ENCODE measurements around the gene CLNS1A.
"Not testable (repeated sequence)": the region's sequence is repeated elsewhere in the genome, so short reads cannot be mapped to it uniquely, and the experiment has no call there.

CLNS1A gene

DNA sequence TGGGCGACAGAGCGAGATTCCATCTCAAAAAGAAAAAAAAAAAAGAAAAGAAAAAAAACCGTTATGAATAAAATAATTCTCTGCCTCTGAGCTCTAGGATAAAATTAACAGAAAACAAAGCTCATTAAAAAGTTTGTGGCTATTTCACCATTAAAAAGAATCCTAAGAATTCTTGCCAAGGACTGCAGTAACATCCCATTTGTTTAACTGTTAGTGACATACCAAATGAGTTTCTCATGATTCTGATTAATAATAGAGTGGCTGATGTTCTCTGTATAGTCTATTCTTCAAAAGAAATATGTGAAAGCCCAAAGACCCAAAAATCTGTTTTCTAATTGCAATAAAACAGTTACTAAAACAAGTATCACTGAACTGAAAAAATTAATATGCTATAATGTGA, 19.7 kb downstream of the CLNS1A start:
- DNase-seq (ENCODE audit: low spot score), result no peak

DNA sequence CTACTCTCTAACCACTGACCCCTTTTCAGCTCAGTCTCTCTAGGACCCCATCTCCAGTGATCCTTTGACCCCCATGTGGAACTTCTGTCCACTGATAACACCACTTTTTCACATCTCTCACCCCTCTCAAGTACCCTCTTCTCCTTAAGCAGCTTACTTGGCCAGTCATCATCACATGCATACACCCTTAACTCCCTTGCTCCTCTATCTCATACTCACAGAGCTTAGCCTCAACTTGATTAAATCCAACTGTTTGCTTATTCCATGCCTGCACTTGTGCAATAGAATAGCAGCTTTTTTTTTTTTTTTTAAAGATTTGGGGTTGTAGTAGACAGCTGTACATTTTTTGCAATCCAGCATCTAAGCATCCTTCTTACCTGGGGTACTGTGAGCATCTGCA, 25.7 kb downstream of the CLNS1A start:
- DNase-seq (ENCODE audit: low spot score), result no peak

DNA sequence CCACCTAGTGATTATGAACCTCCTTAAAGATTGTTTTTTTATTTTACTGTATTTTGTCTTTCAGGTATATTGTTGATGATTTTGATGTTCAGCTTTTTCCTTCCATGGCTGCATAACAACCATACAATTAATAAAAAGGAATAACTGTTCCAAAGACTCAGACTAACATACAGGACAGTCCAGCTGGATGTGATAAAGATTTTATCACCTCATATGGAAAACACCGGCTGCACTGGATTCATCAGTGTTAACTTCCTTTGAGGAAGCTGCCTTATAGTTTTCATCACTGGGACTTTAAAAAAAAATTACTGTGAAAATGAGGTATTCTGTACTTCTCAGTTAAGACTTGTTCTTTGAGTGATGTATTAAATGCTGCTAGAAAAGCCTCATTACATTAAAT, 28.4 kb downstream of the CLNS1A start:
- no peak for DNase-seq (ENCODE audit: low spot score)

DNA sequence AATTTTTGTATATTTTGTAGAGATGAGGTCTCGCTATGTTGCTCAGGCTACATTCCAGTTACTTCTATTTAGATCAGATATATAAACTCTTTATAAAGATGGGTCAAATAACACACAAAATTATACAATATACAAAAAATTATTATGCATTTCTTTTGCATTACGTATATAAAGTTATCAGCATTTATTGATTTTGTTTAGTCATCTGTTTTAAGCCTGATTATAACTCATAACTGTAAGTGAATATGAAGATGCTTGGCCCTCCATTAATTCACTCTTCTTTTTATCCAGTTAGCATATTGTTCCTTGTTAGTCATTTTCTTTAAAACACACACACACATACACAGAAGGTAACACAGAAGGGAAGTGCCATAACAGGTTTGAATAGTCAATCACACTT, 33.3 kb downstream of the CLNS1A start:
- no peak for DNase-seq (ENCODE audit: low spot score)

DNA sequence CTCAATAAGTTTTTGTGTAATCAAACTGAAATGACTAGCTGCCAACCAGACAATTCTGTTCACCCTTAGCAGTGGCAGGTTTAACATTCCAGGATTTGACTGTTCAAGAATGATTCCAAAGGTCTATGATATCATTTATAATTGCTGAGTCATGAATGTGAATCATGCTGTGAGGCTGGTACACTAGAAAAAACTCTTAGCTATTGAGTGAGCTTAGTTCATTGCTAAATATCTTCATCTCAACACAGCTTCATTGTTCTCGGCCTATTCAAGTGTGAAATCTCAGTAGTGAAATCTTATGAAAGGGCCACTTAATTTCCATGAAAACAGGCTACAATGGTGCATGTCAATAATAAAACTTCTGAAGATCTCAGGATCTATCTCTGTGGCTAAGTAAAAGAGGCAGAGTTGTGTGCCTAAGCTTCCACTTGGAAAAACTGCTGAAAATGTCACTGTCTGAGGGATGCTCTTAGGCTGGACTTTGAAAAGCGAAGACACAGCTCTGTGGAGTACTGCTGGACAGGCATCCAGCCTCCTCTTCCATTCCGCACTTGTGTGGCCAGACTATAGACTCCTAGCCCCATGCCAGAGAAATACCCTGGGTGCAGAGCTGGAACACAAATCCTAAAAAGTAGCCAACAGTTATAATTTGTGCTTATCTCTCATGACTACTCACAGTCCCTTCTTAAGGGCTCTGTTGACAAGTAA, 35.1 kb downstream of the CLNS1A start:
- DNase-seq (ENCODE audit: low spot score), result peak; percentile 22

DNA sequence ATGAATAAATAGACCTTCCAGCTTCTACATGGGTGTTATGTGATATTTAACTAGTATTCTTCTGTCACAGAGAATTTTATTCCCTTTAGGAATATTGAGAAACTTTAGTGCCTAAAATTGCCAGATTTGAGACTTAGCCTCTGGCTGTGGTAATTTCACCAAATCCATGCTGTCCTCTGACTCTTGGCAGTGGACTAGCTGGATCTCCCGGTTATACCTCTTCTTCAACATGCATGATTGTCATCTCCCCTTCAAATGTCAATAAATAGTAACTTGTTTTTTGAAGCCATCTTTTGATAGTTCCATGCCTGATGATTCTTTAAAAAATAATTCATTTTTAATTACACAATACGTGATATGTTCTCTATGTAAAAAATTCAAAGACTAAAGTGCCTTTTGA, 39.4 kb downstream of the CLNS1A start:
- DNase-seq (ENCODE audit: low spot score), result no peak

DNA sequence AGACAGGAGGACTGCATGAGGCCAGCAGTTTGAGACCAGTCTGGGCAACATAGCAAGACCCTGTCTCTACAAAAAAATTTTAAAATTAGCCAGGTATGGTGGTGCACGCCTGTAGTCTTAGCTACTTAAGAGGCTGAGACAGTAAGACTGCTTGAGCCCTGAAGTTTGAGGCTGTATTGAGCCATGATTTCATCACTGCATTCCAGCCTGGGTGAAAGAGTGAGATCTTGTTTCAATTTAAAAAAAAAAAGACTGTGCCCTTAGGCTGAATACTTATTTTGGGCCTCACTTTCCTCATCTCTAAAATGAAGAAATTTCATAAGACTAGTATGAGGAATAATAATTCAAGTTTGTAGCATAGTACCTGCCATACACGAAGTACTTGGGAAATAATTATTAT, 41.0 kb downstream of the CLNS1A start:
- no peak for DNase-seq (ENCODE audit: low spot score)

DNA sequence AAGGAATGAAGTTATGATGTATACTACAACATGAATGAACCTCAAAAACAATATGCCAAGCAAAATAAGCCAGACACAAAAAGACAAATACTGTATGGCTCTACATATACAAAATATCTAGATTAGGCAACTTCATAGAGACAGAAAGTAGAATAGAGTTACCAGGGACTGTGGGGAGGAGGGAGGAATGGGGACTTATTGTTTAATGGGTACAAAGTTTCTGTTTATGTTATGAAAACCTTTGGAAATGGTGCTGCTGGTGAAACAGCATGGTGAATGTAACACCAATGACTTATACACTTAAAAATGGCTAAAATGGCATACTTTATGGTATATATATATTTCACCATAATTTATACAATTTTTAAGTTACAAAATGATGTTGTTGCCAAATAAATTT, 43.7 kb downstream of the CLNS1A start:
- no peak for DNase-seq (ENCODE audit: low spot score)

DNA sequence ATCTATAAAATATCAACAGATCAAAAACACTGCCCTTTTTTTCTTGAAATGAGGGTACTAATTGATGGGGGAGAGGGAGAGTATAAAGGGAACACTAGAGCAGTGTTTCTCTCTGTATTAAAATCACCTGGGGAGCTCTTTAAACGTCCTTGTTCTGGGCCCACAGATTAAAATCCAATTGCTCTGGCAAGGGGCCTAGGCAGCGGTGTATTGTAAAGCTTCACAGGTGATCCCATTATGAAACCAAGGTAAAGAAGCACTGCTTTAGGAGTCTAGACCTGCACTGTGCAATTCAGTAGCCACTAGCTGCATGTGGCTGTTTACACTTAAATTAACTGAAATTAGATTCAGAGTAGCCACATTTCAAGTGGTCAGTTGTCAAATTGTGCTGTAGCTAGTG, 44.9 kb downstream of the CLNS1A start:
- DNase-seq (ENCODE audit: low spot score), result no peak

DNA sequence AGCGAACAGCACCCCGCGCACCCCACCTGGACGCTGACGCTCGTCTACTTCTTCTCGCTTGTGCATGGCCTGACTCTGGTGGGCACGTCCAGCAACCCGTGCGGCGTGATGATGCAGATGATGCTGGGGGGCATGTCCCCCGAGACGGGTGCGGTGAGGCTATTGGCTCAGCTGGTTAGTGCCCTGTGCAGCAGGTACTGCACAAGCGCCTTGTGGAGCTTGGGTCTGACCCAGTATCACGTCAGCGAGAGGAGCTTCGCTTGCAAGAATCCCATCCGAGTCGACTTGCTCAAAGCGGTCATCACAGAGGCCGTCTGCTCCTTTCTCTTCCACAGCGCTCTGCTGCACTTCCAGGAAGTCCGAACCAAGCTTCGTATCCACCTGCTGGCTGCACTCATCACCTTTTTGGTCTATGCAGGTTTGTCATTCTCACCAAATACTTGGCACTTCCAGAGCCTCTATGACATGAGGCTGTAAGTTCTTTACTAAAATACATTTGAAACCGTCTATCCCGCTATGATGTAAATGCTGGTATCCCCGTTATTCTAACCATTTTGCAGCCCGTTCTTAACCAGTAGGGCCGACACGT, 47.3 kb downstream of the CLNS1A start:
- DNase-seq (ENCODE audit: low spot score), result no peak

DNA sequence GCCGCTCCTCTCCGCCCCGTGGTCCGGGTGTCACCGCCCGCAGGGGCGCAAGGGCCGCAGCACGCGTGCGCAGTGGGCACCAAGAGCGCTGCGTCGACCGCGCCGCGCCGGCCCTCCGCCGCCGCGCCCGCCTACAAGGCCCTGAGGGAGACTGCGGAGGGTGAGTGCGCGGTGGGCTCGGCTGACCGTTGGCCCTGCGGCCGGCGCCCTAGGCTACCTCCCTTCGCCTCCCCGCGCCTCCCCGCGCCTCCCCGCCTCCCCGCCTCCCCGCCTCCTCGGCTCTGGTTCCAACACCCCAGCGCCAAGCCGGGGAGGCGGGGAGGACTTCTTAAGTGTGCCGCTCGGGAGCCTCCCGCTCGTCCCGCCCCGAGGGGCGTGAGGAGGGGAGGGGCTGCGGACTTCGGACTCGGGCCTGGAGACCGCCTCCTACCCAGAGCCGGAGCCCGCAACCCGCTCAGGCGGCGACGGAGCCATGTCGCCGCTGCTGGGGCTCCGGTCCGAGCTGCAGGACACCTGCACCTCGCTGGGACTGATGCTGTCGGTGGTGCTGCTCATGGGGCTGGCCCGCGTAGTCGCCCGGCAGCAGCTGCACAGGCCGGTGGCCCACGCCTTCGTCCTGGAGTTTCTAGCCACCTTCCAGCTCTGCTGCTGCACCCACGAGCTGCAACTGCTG, 47.9 kb downstream of the CLNS1A start, which contains the start of gene AQP11:
Gene AQP11 (plus strand): TSS at position 433 of the 673 bp plus-strand sequence. CDS start 40 bp downstream, at position 473.
- DNase-seq (ENCODE audit: low spot score), result peak; percentile 39

DNA sequence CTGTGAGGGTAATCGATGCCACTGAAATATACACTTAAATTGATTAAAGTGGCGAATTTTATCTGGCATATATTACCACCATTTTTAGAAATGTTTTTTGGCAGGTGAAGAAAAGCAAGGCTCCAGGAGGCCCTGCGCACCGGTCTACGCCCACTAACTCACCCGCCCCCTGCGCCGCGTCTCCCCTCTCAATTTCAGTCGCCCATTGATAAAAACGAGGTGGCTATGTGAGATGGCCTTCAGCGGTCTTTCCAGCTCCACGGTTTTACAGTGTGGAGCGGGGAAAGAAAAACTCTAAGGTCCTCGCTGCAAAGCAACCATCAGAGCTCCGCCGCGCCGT, 48.4 kb downstream of the CLNS1A start:
- DNase-seq (ENCODE audit: low spot score), result no peak

DNA sequence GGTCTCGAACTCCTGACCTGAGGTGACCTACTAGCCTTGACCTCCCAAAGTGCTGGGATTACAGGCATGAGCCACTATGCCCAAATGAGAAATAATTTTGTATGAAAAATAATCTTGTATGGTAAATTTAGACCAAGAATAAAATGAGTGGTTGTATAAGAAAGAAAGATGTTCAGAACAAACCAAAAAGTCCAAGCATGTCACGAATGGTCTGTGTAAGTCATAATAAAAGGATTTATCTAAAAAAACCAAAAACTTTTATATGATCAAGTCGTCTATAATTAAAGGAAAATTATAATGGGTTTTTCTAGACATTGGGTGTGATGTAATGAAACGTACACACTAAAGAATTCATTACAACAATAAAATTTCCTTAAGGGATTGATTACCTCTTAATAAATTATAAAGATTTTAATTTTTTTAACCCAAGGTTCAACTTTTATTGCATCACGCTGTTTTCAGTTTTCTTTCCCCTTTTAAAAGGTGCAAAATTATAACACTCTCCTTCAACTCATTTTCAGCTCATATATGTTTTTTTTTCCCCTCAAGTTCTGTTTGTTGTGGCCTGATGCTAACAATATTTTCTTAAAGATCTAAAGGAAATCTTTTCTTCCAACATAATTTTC, 56.8 kb downstream of the CLNS1A start:
- no peak for DNase-seq (ENCODE audit: low spot score)

DNA sequence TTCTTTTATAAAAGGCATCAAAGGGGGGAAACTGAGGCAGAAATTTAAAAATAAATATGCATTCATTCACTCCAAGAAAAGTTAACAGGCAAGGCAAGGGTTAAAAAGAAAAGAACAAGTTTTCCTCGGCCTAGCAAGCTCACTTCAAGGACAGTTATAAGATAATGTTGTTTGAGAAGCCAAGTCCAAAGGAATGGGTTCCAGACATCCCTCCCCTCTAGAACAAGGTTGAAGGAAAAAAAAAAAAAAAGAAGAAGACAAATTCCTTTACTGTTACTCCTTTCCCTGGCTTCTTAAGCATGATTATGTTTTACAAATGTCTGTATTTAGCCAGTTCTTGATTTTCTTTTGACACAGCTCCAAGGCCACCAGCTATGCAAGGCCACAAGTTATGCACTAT, 62.2 kb downstream of the CLNS1A start:
- not testable (repeated sequence) for DNase-seq (ENCODE audit: low spot score)

DNA sequence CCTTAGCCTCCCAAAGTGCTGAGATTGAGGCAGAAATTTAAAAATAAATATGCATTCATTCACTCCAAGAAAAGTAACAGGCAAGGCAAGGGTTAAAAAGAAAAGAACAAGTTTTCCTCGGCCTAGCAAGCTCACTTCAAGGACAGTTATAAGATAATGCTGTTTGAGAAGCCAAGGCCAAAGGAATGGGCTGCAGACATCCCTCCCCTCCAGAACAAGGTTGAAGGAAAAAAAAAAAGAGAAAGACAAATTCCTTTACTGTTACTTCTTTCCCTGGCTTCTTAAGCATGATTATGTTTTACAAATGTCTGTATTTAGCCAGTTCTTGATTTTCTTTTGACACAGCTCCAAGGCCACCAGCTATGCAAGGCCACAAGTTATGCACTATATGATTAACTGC, 66.7 kb downstream of the CLNS1A start:
- not testable (repeated sequence) for DNase-seq (ENCODE audit: low spot score)

DNA sequence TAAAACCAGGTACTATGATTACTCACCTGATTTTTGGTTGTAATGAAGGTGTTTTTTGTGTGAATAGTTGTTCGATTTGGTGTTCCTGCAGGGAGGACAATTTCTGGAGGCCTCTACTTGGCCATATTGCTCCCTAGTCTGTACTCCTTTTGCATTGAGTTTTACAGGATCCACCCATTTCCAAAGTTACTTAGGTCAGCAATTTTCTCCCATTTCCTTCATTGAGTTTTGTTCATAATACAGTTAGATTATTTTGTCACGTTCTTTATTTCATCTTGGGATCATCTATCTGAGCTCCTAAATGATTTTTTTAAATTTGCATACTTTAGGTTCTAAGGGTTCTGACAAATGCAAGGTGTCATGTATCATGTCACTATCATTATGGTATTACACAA, 67.9 kb downstream of the CLNS1A start:
- DNase-seq (ENCODE audit: low spot score), result no peak

DNA sequence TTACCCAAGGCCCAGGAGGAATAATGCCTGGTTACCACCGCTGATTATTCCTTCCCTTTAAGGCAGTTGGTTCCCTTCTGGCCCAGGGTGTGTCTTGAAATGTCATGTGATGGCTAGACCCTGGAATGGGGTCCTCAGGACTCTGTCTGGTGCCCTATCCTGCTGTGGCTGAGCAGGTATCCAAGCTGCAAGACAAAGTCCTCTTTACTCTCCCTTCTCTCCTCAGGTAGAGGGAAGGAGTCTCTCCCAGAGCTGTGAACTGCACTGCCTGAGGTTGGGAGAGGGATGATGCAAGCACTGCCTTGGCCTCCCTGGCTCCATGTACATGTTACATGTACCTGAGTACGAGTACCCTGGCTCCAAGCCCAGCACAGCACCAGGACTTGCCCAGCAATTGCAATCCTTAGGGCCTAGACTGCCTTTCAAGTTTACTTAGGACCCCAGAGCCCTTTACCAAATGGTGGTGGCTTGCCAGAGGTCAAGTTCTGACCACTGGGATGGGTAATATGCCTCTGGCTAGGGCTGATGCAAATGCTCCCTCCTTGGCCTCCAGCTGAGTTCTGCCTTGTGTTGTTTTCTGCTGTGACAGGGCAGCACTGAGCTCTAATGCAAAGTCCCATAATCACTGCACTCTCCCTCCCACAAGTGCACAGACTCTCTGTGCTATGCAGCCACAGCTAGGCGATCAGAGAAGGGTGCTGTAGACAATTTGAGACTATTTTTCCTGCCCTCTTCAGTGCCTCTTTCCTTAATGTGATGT, 68.5 kb downstream of the CLNS1A start:
- DNase-seq (ENCODE audit: low spot score), result no peak

DNA sequence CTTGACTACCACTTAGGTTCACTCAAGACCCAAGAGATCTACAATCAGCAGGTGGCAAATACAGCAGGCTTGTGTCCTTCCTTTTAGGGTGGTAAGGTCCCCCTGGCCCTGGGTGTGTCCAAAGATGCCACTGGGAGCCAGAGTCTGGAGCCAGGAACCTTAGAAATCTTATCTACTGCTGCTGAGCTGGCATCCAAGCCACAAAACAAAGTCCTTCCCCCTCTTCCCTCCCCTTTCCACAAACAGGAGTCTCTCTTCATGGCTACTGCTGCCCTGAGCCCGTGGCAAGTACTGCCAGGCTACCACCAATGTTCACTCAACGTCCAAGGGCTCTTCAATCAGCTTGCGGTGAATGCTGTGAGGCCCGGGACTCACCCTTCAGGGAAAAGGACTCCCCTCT, 69.3 kb downstream of the CLNS1A start:
- no peak for DNase-seq (ENCODE audit: low spot score)

Measured in hematopoietic multipotent progenitor cell treated with erythropoietin and hydrocortisone succinate and interleukin-3 and kit ligand, for 17 days (in vitro differentiated cells).